Ishikawa (cell line): ENCODE data around the gene PLEKHB2.

Experiments
- CEBPB ChIP-seq: IDR thresholded peaks from 2 replicates; pipeline ENCODE4 v1.6.1; 2012
- RAD21 ChIP-seq: IDR thresholded peaks from 2 replicates; pipeline ENCODE4 v1.6.1; 2012; ENCODE audit warnings: low read depth
- REST ChIP-seq: IDR thresholded peaks from 2 replicates; pipeline ENCODE4 v1.6.1; 2012; ENCODE audit warnings: low read depth, mild to moderate bottlenecking

- no peak for TF ChIP-seq REST
- no peak for TF ChIP-seq CEBPB
- no peak for TF ChIP-seq RAD21
Observed at GRCh38 chr2:131092458-131093005, 12.6 kb upstream of the PLEKHB2 start.
